Endothelial cell of umbilical vein (primary cell): ENCODE results near the gene ATP6V1E1. TPM values are rescaled to one million over a fixed set of nuclear protein-coding genes. Genes with fewer than 3 reads are reported as not detected.

Source experiments
- BruUV-seq: library from RNA; stranded (reverse); fragments of 400-500 nt; replicated peaks from 2 replicates; lab custom pipeline; 2021; lab: Mats Ljungman, UMichigan
- CTCF ChIA-PET: fragments of 300-600, 350-600 bp; sonication (Branson Sonifier 250); formaldehyde crosslinking; loops from one replicate; lab custom pipeline; 2021; ENCODE audit warnings: antibody characterized with exemption, inconsistent platforms; lab: Charles Lee
- POLR2A ChIA-PET: fragments of 300-600, 350-600 bp; sonication (Branson Sonifier 250); formaldehyde crosslinking; loops from one replicate; lab custom pipeline; 2021; ENCODE audit warnings: antibody characterized with exemption, inconsistent platforms; lab: Charles Lee
- DNase-seq: peaks from one replicate; pipeline ENCODE4 v3.0.0-alpha.2; 2011; ENCODE audit warnings: low read depth, low spot score
- FAIRE-seq: peaks from 2 replicates; lab custom pipeline; 2011; peaks lifted over from hg19 to GRCh38; lab: Jason Lieb, UNC
- H2AFZ ChIP-seq: 2 replicates; pipeline ENCODE4 v1.6.0; 2012; ENCODE audit warnings: low read depth, low read length, control low read depth, inconsistent platforms
- H3K27ac ChIP-seq: 2 replicates; pipeline ENCODE4 v1.5.1; 2011; ENCODE audit warnings: low read depth, mild to moderate bottlenecking, control low read depth, low read length, moderate library complexity; ENCODE audit not compliant: insufficient read depth
- H3K27me3 ChIP-seq, 2 experiments: 2 replicates each; pipeline versions ENCODE4 v1.6.0 to v1.6.1; 2011; ENCODE audit warnings: low read length in 2 of 2, mixed read lengths in 1 of 2; ENCODE audit not compliant: control insufficient read depth in 2 of 2, insufficient read depth in 2 of 2
- H3K36me3 ChIP-seq, 2 experiments: 2 replicates in 1 of 2; 3 replicates in 1 of 2; pipeline ENCODE4 v1.5.1; 2011; ENCODE audit warnings: low read length in 2 of 2, mild to moderate bottlenecking in 1 of 2, moderate library complexity in 1 of 2; ENCODE audit not compliant: control insufficient read depth in 2 of 2, insufficient read depth in 2 of 2; ENCODE audit errors: extremely low read depth in 1 of 2
- H3K4me1 ChIP-seq: 3 replicates; pipeline ENCODE4 v1.5.1; 2011; ENCODE audit warnings: mild to moderate bottlenecking, low read length; ENCODE audit not compliant: control insufficient read depth, insufficient read depth; ENCODE audit errors: extremely low read depth
- H3K4me2 ChIP-seq: 2 replicates; pipeline ENCODE4 v1.6.1; 2011; ENCODE audit warnings: low read length, control low read depth, mixed read lengths; ENCODE audit not compliant: insufficient read depth
- H3K4me3 ChIP-seq, 3 experiments: fragments of 200-600 bp in 1 of 3; sonication (generic), shearing (Covaris generic) in 1 of 3; replicated peaks in 1 of 3; 2 replicates each; pipeline ENCODE4 v1.5.1; 2011 to 2016; ENCODE audit warnings: control low read depth in 3 of 3, low read length in 3 of 3, mild to moderate bottlenecking in 2 of 3, inconsistent platforms in 1 of 3, low read depth in 1 of 3, moderate library complexity in 1 of 3; ENCODE audit not compliant: insufficient read depth in 1 of 3
- H3K79me2 ChIP-seq: 2 replicates; pipeline ENCODE4 v1.6.0; 2012; ENCODE audit warnings: low read length, inconsistent platforms; ENCODE audit not compliant: control insufficient read depth, insufficient read depth
- H3K9ac ChIP-seq: replicated peaks from 2 replicates; pipeline ENCODE3; 2011; ENCODE audit warnings: low read length, control low read depth; ENCODE audit not compliant: insufficient read depth; ENCODE audit errors: extremely low read depth
- H3K9me1 ChIP-seq: replicated peaks from 3 replicates; pipeline ENCODE4 v1.6.0; 2011; ENCODE audit warnings: mild to moderate bottlenecking, low read length; ENCODE audit not compliant: control insufficient read depth, insufficient read depth; ENCODE audit errors: extremely low read depth
- H3K9me3 ChIP-seq: replicated peaks from 2 replicates; pipeline ENCODE4 v1.5.1; 2012; ENCODE audit warnings: low read length, inconsistent platforms; ENCODE audit not compliant: control insufficient read depth, insufficient read depth
- H4K20me1 ChIP-seq: replicated peaks from 2 replicates; pipeline ENCODE3; 2011; ENCODE audit warnings: mild to moderate bottlenecking, low read length; ENCODE audit not compliant: control insufficient read depth, insufficient read depth; ENCODE audit errors: extremely low read depth
- EZH2 ChIP-seq: IDR thresholded peaks from 2 replicates; pipeline ENCODE4 v1.6.1; 2012; ENCODE audit warnings: borderline replicate concordance, low read depth, mild to moderate bottlenecking, moderate library complexity, low read length, inconsistent platforms; ENCODE audit not compliant: severe bottlenecking
- FOS ChIP-seq: IDR thresholded peaks from 2 replicates; pipeline ENCODE4 v1.6.1; 2011; ENCODE audit warnings: mild to moderate bottlenecking, low read length, moderate library complexity, borderline replicate concordance; ENCODE audit not compliant: insufficient read depth
- GATA2 ChIP-seq: IDR thresholded peaks from 2 replicates; pipeline ENCODE4 v1.7.0; 2011; ENCODE audit warnings: low read depth, mild to moderate bottlenecking, moderate library complexity, mixed read lengths, low read length; ENCODE audit not compliant: insufficient read length, insufficient read depth
- JUN ChIP-seq: IDR thresholded peaks from 2 replicates; pipeline ENCODE4 v1.6.1; 2011; ENCODE audit warnings: borderline replicate concordance, low read depth; ENCODE audit not compliant: insufficient read length, insufficient read depth
- MAX ChIP-seq: IDR thresholded peaks from 2 replicates; pipeline ENCODE4 v1.6.1; 2011; ENCODE audit not compliant: insufficient read depth, insufficient read length
- MYC ChIP-seq: IDR thresholded peaks from one replicate; pipeline ENCODE4 v1.6.1; 2011; ENCODE audit warnings: mild to moderate bottlenecking, low read depth, low read length
- POLR2A ChIP-seq: IDR thresholded peaks from 2 replicates; pipeline ENCODE4 v1.6.1; 2012; ENCODE audit warnings: low read depth, mild to moderate bottlenecking, control low read depth, low read length
- POLR2AphosphoS5 ChIP-seq: IDR thresholded peaks from 2 replicates; pipeline ENCODE4 v1.6.1; 2012; ENCODE audit warnings: low read depth, mild to moderate bottlenecking, control low read depth, low read length, moderate library complexity; ENCODE audit not compliant: insufficient read depth
- dilution Hi-C: fragments of 300-500 bp; cut with MboI; formaldehyde crosslinking; loops from one replicate; pipeline ENCODE4 v1.15.0; 2019; ENCODE audit warnings: low sequenced_read_pairs; ENCODE audit not compliant: extremely low pct_ligation_motif_present
- intact Hi-C: fragments of 100-400 bp; cut with micrococcal nuclease; formaldehyde crosslinking; loops from one replicate; pipeline ENCODE4 v1.10.0; 2022
- polyA plus RNA-seq, 4 experiments: library from polyadenylated mRNA; depleted of rRNA in 3 of 4; stranded (reverse) in 3 of 4; unstranded in 1 of 4; fragments of >200 nt; gene quantifications; 2 replicates each; pipeline versions ENCODE4 v1.2.1 to v1.2.3, GENCODE V29; 2011 to 2012; ENCODE audit warnings: missing spikeins in 1 of 4
- total RNA-seq: library from RNA; stranded (reverse); gene quantifications from 2 replicates; pipeline ENCODE4 v1.2.3, GENCODE V29; 2021
- TF ChIP-seq, protein P1 (sequence below), 2 donors: IDR thresholded peaks; 1 replicate in 1 of 2; 2 replicates in 1 of 2; pipeline ENCODE4 v1.5.1; 2011; ENCODE audit warnings: low read length in 2 of 2, mild to moderate bottlenecking in 2 of 2, moderate library complexity in 2 of 2, control low read depth in 1 of 2, inconsistent platforms in 1 of 2, low read depth in 1 of 2; ENCODE audit not compliant: insufficient read depth in 1 of 2; ENCODE audit errors: extremely low read depth in 1 of 2

Gene ATP6V1E1
- total and polyA plus RNA-seq, 2 donors (not counting 3 experiments of a cell fraction or from before 2014, with no cell fraction given) = 95.2 to 113 TPM

GRCh38 chr22:17569971-17570511, 58.5 kb downstream of the ATP6V1E1 start:
- no TSS peak for BruUV-seq
- Histone ChIP-seq H3K9me1 (no peaks in the 10 kb centered on the region), H3K9ac (no peak overlapping the region), H3K4me3 (no peak overlapping the region), H3K27me3 (no peaks in the 10 kb centered on the region), H3K79me2 (no peaks in the 10 kb centered on the region), H3K4me2 (no peak overlapping the region), H3K4me1 (peaks cover 3% of the 10 kb centered on the region), H3K9me3 (no peaks in the 10 kb centered on the region), H2AFZ (no peak overlapping the region), H3K27ac (no peak overlapping the region), H4K20me1 (no peaks in the 10 kb centered on the region), H3K36me3 (no peaks in the 10 kb centered on the region)
- FAIRE-seq (no peak), DNase-seq (peak; percentile 19)
- ChIA-PET POLR2A (no interaction called here), CTCF (interaction anchor here (3.0 kb wide), 1 partner anchor 11 kb away, joined by 16 read pairs; no protein-coding TSS in a partner anchor)
- intact Hi-C loops (loop anchor here (2.0 kb wide), 1 partner anchor 37 kb away; no protein-coding TSS in a partner anchor), dilution Hi-C loops (no loop called here)
- TF ChIP-seq MAX (no peak), MYC (no peak), POLR2A (no peak), POLR2AphosphoS5 (no peak), FOS (no peak), GATA2 (no peak), JUN (no peak), EZH2 (no peak)
- TF ChIP-seq, protein P1, sequence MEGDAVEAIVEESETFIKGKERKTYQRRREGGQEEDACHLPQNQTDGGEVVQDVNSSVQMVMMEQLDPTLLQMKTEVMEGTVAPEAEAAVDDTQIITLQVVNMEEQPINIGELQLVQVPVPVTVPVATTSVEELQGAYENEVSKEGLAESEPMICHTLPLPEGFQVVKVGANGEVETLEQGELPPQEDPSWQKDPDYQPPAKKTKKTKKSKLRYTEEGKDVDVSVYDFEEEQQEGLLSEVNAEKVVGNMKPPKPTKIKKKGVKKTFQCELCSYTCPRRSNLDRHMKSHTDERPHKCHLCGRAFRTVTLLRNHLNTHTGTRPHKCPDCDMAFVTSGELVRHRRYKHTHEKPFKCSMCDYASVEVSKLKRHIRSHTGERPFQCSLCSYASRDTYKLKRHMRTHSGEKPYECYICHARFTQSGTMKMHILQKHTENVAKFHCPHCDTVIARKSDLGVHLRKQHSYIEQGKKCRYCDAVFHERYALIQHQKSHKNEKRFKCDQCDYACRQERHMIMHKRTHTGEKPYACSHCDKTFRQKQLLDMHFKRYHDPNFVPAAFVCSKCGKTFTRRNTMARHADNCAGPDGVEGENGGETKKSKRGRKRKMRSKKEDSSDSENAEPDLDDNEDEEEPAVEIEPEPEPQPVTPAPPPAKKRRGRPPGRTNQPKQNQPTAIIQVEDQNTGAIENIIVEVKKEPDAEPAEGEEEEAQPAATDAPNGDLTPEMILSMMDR (IDR thresholded peaks at IDR 0.05; ENCODE audit: extremely low read depth in 1 of 2, insufficient read depth in 1 of 2, low read depth in 1 of 2, low read length in 2 of 2) = no peak
